HG03280 (cell line): ENCODE data around the gene ST6GALNAC2.
"Not testable (repeated sequence)": the region's sequence is repeated elsewhere in the genome, so short reads cannot be mapped to it uniquely, and the experiment has no call there.

Source experiments
- ATAC-seq: cut with Tn5 transposase; IDR thresholded peaks from one replicate; pipeline ENCODE4 v1.9.1; 2021; ENCODE audit warnings: mild to moderate bottlenecking, moderate library complexity; ENCODE audit not compliant: unreplicated experiment

Gene ST6GALNAC2

DNA sequence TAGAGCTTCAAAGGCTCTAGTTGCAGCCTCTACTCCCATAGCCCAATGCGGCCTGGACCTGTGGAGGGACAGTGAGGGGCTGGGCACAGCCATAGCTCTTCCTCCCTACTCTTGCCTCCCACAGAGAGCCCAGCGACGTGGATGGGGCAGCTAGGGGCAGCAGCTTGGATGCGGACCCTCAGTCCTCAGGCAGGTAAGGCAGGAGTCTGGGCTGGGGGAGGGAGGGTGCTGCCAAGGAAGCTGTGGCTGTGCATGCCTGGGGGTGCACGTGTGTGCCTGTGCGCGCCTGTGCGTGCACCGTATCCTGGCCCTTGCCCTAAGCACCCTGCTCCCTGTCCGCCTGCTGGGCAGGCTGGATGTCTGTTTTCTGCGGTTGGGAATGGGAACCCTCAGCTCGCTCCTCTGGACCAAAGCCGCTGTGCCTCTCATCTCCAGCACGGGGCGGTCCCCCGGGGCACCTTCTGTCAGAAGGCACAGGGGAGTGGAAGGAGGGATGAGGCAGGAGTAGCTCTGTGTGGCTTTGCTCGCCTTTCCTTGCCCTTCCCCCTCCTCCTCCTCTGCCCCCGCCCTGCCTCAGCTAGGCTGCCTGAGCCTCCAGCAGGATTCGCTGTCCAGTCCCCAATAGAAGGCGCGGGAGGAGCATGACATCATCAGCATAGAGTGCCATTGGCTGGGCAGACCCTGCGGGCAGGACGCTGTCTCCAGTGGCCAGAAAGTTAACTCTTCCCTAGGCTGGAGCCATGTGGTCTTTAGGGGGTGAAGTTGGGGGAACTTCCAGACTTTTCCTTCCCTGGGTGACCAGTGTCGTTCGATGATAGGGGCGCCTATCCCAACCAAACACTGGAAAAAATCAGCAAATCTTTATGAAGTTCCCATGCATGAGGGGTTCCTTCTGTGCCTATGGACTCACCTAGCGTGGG is 45.0 kb downstream of the ST6GALNAC2 start:
- no peak for ATAC-seq

DNA sequence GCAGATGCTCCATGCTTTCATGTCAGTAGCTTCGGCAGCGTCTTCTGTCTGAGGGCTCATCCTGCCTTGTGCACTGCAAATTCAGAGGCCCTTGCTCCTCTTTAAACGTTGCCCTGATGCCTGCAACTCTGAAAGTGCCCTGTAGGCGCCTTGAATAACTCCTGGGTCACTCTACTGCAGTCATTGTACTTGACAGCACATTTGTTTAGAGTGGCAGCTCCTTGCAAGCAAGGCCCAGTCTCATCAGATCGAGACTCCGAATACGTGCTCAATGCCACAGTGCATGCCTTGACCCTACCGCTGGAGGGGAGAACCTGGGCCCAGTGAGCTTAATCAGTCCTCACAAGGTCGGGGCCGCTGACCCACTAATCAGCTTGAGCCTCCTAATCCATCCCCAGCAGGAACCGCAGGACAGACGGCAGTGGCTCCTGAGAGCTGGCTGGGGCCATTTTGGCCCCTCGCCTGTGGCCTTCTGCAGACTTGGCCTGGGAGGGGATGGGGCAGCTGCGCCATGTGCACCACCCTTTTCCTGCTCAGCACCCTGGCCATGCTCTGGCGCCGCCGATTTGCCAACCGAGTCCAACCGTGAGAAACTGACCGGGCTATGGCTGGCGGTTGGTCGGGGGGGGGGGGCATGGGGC is 45.9 kb downstream of the ST6GALNAC2 start, which contains the start of gene PRCD:
Gene PRCD, plus strand, starts transcription at position 414 of the 641 bp plus-strand sequence. Its CDS starts 98 bp downstream, at position 512.
- no peak for ATAC-seq

DNA sequence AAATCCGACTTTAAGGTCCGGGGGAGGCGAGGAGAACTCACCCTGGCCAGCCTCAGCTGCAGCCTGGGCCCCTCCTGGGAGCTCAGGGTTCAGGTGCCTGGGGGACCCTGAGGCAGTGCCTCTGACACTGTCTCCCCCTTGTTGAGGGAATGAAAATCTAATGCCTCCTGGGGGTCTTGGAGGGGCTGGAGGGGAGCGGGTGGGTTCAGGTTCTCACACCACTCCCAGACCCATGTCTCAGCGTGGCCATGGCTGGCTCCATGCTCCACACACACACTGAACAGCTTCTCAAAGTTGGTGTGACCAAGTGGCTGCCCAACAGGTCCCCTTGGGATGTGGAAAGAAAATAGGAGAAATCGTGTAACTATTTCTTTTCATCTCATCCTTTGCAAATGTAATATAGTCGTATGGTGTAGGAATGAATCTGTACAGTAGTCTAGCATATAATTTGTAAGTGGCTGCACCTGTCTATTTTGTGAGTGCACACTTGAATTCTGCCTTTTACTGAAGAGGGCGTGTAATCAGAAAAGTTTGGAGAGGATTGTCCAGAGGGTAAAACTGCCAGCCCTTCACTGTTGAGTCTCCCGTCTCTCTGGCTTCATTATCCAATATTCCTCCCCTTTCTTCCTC is 46.6 kb downstream of the ST6GALNAC2 start:
- no peak for ATAC-seq

DNA sequence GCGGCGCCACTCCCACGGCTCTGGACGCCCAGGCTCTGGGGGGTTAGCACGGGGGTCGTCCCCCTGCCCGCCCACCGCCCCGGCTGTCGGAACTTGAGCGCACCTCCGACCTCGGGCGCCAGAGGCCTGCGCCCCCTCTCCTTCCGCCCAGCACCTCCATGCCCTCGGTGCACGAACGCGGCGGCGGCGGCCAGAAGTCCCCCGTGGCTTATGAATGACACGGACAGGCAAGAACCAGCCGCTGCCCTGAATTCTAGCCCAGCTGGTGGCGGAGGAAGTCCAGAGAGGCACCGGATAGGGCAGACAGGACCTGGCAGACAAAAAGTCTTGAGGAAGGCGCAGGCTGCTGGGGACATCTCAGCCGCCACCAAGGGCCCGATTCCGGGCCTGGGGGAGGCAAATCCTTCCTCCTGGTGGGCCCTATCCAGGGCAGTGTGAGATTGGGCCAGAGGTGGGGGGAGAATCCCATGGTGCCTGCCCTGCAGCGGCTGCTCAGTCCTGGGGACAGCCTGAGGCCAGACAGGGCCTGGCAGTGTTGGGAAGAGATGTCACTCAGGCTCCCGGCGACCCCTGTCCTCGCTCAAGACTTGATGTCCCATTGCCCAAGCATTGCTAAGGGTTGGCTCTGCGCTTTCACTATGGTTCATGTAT is 47.3 kb downstream of the ST6GALNAC2 start:
- no peak for ATAC-seq

DNA sequence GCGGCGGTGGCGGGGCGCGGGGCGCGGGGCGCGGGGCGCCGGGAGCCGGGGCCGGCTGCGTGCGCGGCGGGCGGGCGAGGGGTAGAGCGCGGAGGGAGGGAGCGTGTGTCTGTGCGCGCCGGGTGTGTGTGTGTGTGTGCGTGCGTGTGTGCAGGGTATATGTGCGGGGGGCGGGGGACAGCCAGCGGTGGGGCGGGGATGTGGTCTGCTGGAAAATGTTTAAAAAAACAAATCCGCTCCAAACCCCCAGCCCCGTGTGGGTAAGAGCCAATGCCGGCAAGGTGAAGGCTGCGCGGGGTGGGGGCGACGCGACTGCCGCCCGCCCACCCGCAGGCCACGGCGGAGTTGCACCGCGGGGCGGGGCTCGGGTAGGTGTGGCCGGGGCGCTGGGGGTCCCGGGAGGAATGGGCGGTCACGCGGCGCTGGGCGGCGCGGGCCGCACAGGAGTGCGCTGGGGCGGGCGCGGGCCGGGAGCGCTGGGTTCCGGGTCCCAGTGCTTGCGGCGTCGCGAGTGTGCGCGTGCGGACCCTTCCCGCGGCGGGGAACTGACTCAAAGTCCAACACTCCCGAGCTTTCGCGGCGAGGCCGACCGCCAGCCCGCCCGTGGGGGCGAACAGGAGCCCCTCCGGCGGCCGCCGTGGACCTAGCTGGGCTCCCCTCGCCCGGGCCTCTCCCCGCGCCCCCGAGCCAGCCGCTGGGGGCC is 47.9 kb downstream of the ST6GALNAC2 start, which contains the start of gene CYGB:
Gene CYGB, minus strand, starts transcription at position 132 of the 703 bp plus-strand sequence. CDS start 167 bp downstream, outside the sequence.
- ATAC-seq: no peak

DNA sequence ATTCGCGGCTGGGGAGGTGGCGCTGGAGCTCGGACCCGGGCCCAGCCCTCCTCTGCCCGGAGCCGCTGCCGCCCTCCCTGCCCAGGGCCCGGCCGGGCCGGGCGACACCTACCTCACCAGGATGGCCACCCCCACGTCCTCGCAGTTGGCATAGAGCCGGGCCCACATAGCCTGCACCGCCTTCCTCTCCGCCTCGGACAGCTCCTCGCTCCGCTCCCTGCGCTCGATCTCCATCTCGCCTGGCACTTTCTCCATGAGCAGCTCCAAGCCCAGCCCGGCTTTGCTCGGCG is 48.4 kb downstream of the ST6GALNAC2 start:
- no peak for ATAC-seq

DNA sequence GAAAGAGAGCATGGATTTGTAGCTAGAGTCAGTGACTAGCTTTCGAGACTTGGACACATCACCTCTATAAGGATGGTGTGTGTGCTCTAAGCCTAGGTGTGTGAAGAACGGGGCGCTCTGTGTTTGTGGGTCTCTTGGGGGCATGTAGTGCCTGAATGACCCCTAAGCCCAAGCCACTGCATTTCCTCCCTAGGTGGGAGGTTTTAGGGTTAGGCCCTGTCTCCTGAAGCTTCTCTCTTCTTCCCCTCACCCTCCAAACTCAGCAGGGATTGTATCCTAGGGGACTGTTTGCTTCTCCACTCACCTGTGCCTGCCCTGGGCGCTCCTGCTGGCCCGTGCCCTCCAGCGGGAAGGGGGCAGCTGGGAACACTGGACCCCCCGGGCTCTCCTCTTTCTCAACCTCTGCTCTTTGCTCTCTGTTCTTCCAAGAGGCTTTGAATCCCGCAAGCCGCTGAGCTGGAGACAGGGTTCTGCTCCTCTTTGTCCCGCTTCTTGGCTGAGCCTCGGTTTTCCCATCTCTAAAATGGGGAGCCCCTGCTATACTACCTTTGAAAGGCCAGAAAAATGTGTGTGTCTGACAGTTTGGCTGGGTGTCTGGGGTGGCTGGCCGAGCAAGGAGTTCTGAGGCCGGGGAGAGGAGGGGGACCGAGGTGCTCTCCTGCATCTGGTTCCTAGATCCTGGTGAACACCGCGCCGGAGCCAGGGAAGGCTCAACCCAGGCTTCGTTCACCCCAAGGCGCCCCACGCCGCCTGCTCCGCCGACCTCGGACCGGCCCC is 49.0 kb downstream of the ST6GALNAC2 start:
- no peak for ATAC-seq

DNA sequence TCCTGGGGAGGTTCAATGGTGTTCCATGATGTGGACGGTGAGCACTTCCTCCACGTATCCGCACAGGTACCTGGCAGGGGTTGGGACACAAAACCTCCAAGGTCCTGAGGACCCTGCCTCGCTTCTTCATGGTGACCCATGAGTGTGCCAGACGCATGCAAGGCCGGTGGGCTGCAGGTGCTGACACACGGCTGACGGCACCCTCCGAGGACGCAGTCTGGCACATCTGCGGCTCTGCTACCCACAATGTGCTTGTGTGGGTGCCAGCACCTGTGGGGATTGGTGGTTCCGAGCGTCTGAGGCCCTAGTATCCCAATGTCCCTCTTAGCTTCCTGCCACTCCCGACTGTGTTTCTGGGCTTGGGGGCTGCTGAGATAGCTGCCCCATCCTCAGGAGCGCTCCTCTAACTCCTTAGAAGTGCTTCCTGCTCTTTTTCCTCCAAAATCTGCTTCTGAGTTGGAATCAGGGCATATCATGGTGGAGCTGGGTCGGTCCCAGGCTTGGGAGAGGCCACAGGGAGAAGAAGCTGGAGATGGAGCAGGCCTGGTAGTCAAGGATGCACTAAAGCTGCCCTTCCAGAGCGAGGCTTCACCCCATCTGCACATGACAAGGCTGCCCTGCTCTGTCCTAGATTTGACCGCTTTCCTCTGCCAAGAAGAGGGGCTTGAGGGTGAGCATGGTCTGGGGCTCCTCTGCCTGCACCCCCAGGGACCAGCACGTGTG is 49.7 kb downstream of the ST6GALNAC2 start:
- ATAC-seq: no peak

DNA sequence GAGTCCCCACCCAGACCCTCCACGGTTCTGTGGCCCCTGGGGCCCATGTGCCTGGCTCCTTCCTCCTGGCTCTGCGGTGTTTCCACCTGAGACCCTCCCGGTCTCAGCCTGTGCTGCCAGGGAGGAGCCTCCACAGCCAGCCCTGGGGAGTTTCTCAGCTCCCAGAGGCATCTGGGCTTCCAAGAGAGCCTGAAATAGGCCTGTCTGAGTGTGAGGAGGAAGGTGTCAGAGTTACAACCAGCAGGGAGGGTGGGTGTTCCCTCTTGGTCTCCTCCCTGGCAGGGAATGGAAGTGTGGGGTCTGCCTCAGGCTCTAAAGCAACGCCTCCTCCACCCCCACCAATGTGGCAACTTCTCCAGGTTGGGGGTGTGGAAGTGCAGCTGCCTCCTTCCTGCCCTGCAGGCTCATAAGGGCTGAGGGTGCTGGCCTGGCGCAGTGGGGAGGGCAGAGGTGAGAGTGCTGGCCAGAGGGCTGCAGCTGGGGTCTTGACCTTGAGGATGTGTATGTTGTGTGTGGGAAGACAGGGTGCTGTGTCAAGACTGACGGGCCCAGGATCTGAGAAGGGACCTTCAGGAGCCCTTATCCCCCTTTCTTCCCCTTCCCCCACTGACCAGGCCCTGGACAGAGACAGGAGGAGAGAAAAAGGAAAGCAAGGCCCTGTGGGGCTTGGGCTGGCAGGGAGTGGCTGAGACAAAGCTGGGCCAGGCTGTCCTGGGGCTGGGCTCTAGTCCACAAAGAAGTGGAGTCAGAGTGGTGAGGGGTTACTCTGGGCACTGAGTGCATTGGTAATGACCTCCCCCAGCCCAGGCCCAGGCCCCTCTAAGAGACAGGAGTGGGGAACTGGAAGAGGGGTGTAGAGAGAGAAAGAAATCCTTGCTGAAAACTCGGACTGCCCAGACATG is 50.6 kb downstream of the ST6GALNAC2 start:
- no peak for ATAC-seq

DNA sequence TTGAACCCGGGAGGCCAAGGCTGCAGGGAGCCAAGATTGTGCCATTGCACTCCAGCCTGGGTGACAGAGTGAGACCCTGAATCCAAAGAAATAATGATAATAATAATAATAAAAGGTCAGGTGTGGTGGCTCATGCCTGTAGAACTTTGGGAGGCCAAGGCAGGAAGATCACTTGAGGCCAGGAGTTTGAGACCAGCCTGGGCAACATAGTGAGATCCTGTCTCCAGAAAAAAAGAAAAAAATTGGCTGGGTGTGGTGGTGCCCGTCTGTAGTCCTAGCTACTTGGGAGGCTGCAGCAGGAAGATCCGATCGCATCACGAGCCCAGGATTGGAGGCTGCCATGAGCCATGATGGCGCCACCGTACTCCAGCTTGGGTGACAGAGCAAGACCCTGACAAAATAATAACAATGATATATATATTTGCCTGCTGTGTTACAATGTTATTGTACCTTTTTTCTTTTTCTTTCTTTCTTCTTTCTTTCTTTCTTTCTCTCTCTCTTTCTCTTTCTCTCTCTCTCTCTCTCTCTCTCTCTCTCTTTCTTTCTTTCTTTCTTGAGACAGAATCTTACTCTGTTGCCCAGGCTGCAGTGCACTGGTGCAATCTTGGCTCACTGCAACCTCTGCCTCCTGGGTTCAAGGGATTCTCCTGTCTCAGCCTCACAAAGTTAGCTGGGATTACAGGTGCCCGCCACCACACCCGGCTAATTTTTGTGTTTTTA is 51.9 kb downstream of the ST6GALNAC2 start:
- not testable (repeated sequence) for ATAC-seq

DNA sequence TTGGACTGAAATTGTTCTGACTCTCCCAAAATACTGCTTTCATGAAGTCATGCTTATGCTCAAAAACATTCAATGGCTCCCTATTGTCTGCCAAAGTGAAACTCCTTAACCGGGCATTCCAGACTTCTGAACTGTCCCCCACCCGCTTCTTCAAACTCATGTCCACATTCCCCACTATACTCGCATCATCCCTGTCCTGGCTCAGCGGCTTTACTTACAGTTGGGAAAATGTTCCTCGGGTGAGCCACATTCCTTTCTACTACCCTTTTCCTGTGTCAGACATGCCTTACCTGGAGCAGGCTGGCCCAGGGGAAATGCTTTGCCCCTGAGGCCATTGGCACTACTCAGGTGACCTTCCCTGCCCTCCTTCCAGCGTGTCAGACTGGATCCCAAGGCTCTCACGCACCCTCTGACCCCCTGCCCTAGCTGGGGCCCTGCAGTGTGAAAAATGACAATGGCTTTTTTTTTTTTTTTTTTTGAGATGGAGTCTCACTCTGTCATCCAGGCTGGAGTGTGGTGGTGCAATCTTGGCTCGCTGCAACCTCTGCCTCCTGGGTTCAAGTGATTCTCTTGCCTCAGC is 53.5 kb downstream of the ST6GALNAC2 start:
- ATAC-seq: no peak

DNA sequence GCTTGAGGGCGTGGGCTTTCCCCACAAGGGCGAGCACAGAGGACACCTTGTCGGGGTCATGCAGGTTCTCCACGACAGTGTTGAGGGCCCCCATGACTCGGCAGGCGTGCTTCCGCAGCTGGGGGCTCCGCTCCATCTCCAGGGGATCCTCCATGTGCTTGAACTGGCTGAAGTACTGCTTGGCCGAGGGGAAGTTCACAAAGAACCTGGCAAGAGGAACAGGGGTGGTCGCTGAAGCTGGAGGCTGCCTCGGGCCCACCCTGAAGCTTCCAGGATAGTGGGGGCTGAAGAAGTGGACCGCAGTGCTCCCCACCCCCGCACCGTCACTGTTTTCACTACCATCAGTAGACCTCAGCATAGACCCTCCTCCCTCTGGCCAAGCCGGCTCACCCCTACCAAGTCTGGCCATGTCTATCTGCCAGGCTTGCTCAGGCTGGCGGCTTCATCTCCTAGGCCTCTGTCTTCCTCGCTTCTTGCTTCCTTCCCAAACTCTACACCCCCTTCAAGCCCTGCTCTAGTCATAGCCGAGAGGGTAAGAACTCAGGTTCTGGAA is 54.1 kb downstream of the ST6GALNAC2 start:
- ATAC-seq: no peak

DNA sequence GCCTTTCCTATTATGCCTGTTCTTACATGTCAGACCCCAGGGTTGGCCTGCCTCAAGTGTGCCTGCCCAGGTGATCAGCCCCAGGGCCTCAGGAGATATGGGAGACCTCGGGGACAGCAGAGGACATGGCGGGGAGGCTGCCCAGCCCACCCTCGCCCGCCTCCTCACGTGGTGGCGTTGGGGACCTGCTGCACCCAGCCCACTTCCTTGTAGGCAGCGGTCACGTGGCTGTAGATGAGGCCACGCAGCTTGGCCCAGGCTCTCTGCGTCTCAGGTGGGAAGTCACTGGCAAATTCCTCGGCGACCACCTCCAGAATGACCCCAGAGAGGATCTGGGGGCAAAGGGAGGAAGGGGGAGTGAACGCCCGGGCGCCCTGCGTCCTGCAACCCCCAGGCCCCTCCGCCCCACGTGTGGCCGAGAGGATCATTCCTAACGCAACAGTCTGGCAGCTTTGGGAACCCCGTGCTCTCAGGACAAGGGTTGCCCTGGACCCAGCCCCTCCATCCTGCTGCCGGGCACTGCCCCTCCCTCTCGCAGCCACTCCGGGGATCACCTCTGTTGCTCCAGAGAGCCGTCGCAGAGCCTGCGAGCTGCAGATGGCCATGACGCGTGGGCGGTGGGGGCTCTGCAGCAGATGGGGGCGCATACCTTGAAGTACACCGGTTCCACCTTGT is 54.7 kb downstream of the ST6GALNAC2 start:
- no peak for ATAC-seq

DNA sequence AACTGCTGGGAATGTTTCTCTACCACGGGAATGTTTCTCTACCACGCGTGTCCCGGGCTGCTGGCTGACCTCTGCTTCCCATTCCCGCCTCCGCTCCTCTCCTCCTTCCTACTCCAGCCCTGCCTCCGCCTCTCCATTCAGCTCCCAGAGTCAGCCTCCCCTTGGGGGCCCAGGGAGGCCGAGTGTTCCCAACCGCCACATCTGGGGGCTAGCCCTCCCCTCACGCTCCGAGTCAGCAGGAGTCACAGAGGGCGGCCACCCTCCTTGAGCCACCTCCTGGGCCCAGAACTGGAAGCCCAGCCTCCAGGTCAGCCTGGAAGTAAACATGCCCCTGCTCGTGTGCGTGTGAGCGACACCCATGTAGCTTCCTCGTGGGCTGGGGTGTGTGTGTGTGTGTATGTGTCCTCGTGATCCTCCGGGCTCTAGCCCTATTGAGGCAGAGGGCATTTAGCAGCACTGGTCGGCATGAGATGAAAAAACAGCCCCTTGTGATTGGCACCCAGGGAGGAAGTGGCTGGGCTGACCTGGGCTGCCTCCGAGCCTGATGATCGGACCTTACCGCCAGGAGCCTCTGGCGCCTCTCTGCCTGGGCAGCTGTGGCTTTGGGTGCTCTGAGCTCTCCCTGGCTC is 55.5 kb downstream of the ST6GALNAC2 start:
- no peak for ATAC-seq

DNA sequence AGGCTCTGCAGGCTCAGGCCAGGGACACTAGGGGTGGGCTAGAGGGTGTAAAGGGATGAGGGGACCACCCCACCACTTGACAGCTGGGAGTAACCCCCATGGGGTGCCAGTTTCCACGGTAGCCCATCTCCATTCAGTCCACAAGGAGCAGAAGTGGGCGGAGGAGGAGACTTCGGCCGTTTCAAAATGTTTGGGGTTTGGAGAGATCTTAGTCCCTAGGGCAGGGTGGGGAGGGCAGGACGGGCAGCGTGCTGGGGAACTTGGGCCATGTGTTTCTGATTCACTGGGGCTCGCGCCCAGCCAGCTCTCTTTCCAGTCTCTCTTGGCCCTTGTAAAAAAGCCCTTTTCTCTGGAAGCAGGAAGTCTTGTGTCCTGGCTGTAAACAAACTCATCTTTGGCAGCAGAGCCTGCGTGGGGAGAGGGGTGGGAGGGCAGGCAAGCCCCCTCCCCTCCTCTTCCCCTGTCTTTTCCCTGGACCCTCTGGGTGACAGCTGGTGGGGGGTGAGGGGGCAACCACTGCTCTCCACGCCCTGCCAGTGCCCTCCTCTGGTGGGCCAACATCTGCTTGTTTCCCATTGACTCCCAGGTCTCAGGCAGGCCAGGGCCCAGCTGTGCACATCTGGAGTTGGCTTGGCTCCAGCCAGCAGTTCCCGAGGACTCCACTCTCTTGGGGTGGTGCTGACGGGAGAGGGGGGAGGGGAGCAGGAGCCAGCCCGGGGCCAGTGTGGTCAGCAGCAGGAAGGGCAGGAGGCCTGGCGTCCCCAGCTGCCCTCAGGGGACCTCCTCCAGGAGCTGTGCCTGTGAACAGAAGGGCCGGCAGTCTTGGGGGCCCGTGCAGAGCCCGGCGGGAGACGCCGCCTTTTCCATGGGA is 56.2 kb downstream of the ST6GALNAC2 start:
- ATAC-seq: no peak
